ENCODE results near the gene NFIA.
"Not testable (repeated sequence)": the region's sequence is repeated elsewhere in the genome, so short reads cannot be mapped to it uniquely, and the experiment has no call there.

Gene NFIA

DNA sequence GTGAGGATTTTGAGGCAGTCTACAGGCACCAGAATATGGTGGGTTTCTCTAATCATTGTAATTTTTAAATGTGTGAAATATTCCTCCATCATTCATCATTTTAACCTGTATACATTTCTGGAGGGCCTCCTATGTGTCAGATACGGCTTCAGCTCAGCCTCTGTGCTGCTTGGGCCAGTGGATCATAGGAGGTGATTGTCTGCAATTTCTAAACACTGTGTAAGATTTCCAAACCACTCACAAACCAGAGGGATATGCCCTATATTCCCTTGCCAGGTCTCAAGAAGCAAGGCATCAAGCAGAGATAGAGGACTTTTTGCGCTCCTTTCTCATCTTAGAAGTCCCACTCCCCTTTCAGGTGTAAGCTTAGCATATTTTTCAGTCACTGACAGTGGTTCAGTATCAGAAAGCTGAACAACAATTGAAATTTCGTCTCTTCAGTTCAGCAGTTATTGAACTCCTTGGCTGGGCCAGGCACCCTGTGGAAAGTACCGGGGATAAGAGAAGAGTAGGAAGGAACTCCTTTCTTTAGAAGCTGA lies 190.9 kb downstream of the NFIA start:
- TF ChIP-seq, protein P1, sequence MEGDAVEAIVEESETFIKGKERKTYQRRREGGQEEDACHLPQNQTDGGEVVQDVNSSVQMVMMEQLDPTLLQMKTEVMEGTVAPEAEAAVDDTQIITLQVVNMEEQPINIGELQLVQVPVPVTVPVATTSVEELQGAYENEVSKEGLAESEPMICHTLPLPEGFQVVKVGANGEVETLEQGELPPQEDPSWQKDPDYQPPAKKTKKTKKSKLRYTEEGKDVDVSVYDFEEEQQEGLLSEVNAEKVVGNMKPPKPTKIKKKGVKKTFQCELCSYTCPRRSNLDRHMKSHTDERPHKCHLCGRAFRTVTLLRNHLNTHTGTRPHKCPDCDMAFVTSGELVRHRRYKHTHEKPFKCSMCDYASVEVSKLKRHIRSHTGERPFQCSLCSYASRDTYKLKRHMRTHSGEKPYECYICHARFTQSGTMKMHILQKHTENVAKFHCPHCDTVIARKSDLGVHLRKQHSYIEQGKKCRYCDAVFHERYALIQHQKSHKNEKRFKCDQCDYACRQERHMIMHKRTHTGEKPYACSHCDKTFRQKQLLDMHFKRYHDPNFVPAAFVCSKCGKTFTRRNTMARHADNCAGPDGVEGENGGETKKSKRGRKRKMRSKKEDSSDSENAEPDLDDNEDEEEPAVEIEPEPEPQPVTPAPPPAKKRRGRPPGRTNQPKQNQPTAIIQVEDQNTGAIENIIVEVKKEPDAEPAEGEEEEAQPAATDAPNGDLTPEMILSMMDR (conservative IDR thresholded peaks at IDR 0.05; ENCODE audit: low read depth, low read length) = no peak
- no peak overlapping the region for H3K4me3 ChIP-seq (ENCODE audit: low read length)
- no peak for DNase-seq (ENCODE audit: low read depth)

DNA sequence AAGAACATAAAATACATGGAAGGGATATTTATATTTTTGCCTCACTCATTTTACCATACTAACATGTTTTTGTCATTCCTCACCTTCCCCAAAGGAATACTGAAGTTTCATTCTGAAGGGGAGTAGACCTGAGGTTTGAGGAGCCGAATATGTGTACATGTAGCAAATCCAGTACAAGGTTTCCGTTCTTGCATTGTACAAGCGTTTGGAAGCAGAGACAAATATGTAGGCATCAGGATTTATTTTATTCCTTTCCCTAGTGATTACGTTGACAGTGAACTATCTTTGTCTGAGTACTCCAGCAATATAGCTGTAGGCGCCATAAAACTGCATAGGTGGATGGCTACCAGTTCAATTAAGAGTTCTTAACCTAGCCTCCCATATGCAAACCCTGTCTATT lies 191.5 kb downstream of the NFIA start:
- no peak overlapping the region for H3K4me3 ChIP-seq (ENCODE audit: low read length)
- TF ChIP-seq, protein P1 (conservative IDR thresholded peaks at IDR 0.05; ENCODE audit: low read depth, low read length) = no peak
- no peak for DNase-seq (ENCODE audit: low read depth)

DNA sequence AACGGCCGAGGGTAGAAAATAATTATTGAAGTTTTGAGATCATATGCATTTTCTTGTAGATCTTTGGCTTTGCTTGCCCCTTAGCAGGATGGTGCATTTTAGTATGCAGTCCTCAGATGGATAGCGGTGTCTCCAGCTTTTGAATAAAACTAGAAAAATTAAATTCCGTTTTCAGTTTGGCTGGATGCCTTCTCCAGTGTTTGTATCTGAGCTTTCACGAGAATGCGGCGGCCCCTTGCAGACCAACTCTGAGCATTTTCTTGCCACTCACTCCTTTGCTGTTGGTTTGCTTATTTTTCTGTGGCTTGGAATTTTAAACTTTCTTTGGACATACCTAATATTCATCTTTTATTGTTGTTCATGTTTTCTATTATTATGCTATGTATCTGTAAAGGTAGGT lies 192.6 kb downstream of the NFIA start:
- H3K4me3 ChIP-seq (ENCODE audit: low read length) = no peak overlapping the region
- DNase-seq (ENCODE audit: low read depth) = no peak
- TF ChIP-seq, protein P1 (conservative IDR thresholded peaks at IDR 0.05; ENCODE audit: low read depth, low read length) = no peak

DNA sequence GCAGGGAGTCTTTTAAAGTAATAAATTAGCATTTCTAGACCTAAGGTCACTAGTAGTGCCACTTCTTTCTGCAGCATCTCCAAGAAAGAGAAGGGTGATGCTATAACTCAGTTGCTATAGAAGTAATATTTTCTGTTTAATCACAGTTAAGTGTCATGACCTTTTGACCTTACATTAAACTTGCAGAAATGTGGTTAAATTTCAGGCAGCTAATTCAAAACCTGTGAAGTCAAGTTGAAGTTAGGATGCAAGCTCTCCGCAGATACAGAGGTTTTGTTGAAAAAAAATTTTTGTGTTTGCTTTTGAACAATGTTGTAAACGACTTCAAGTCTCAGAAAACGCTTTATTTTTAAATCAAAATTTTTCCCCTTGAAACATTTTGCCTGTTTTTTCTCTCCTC lies 193.9 kb downstream of the NFIA start:
- TF ChIP-seq, protein P1 (conservative IDR thresholded peaks at IDR 0.05; ENCODE audit: low read depth, low read length) = no peak
- H3K4me3 ChIP-seq (ENCODE audit: low read length) = no peak overlapping the region
- no peak for DNase-seq (ENCODE audit: low read depth)

DNA sequence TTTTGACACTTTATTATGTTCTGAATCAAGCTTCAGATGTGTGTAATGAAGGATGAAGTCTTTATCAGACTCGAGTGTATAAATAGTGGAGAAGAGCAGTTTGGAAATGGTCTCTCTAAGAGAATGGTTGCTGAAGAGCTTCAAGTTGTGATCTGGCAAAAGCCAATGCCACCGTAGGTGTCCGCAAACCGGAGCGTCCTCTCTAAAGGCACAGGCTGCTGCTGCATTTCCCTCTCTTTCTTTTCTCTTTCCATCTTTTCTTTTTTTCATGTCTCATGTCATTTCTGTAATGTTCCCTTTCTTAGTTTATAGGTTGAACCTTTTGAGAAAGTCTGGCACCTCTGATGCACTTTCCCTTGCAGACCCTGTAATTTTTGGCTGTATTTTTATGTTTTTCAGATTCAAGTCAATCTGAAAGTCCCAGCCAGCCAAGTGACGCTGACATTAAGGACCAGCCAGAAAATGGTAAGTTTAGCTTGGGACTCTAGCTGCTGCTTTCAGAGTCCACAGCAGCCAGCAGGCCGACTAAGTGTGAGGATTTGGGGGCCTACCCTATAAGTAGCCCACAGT lies 194.8 kb downstream of the NFIA start:
- TF ChIP-seq, protein P1 (conservative IDR thresholded peaks at IDR 0.05; ENCODE audit: low read depth, low read length) = no peak
- no peak for DNase-seq (ENCODE audit: low read depth)
- H3K4me3 ChIP-seq (ENCODE audit: low read length) = no peak overlapping the region

DNA sequence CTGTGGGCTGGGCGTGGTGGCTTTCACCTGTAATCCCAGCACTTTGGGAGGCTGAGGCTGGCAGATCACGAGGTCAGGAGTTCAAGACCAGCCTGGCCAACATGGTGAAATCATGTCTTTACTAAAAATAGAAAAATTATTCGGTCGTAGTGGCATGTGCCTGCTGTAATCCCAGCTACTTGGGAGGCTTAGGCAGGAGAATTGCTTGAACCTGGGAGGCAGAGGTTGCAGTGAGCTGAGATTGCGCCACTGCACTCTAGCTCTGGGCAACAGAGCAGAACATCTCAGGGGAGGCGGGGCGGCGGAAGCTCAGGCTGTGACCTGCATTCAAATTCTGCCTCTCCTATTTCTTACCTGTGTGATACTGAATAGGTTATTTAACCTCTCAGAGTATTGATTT lies 196.1 kb downstream of the NFIA start:
- H3K4me3 ChIP-seq (ENCODE audit: low read length); DNase-seq (ENCODE audit: low read depth): not testable (repeated sequence)

DNA sequence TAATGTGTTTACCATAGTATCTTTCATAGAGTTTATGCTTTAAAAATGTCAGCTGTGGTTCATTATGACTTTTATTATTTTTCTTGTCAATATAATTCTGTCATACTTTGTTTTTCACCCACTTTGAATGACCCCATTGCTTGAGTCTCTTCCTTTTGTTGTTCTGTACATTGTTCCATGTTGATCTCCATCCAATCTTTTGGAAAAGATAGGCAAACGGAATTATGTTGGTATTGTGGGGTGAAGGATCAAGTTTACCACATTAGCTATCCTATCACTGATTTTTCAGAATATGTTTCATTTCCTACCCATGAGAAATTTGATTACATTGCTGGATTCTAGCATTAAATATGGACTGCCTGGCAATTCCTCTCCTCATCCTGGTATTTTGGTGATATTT lies 196.6 kb downstream of the NFIA start:
- TF ChIP-seq, protein P1 (conservative IDR thresholded peaks at IDR 0.05; ENCODE audit: low read depth, low read length) = no peak
- DNase-seq (ENCODE audit: low read depth) = no peak
- H3K4me3 ChIP-seq (ENCODE audit: low read length) = no peak overlapping the region
